GM19238 (cell line): Measurements from ENCODE around the gene JCHAIN.
"Not testable (repeated sequence)": the region's sequence is repeated elsewhere in the genome, so short reads cannot be mapped to it uniquely, and the experiment has no call there.

ENCODE experiments used
- DNase-seq: peaks from one replicate; pipeline ENCODE4 v3.0.0; 2011; ENCODE audit warnings: low spot score; ENCODE audit not compliant: insufficient read length

Gene JCHAIN

GRCh38 chr4:70688795-70689231 lies 22.5 kb upstream of the JCHAIN start:
- DNase-seq, result no peak

GRCh38 chr4:70687821-70688794 lies 21.8 kb upstream of the JCHAIN start, which contains the start of gene UTP3:
TSS of gene UTP3 (plus strand) at chr4:70688532. CDS start at chr4:70688678, 146 bp downstream.
- peak; percentile 70 for DNase-seq

DNA sequence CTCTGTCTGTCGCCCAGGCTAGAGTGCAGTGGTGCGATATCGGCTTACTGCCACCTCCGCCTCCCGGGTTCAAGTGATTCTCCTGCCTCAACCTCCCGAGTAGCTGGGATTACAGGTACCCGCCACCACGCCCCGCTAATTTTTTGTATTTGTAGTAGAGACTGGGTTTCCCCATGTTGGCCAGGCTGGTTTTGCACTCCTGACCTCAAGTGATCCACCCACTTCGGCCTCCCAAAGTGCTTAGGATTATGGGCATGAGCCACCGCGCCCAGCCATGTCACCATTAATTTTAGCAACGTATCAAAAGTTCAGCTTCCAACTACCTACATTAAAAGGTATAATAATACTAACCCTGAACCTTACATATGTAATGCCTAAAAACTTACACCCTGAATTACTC lies 21.1 kb upstream of the JCHAIN start:
- DNase-seq, result no peak

- not testable (repeated sequence) for DNase-seq
These were observed 15.8 kb upstream of the JCHAIN start for GRCh38 chr4:70682142-70682541.

GRCh38 chr4:70681704-70682103 lies 15.4 kb upstream of the JCHAIN start:
- DNase-seq, result no peak

GRCh38 chr4:70680934-70681333 lies 14.6 kb upstream of the JCHAIN start:
- DNase-seq, result no peak

DNA sequence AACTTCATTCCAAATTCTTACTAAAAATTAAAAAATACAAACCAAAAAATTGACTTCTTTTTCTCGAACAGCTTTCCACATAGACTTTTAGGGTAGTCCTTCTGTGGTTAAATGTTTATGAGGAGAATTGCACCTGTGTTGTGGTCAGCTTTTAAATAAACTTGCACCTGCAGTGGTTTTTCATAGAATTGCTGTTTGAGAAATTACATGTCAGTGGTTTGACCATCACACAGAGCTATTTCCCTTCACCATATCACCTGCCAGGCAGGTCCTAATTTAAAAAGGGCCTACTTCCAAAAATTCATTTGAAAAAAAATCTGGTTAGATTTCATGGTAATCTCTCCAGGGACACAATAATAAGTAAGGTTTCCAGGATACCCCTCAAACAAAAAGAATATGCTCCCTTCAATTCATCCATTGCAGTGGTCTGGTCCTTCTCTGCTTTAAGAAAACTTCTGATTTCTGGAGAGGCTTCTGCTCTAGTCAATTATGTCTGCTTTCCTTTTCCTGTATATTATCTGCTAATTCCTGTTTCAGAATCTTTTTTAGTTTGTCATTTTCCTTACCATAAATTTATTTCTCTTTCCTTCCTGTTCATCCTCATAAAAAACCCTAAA lies 12.2 kb upstream of the JCHAIN start:
- no peak for DNase-seq

DNA sequence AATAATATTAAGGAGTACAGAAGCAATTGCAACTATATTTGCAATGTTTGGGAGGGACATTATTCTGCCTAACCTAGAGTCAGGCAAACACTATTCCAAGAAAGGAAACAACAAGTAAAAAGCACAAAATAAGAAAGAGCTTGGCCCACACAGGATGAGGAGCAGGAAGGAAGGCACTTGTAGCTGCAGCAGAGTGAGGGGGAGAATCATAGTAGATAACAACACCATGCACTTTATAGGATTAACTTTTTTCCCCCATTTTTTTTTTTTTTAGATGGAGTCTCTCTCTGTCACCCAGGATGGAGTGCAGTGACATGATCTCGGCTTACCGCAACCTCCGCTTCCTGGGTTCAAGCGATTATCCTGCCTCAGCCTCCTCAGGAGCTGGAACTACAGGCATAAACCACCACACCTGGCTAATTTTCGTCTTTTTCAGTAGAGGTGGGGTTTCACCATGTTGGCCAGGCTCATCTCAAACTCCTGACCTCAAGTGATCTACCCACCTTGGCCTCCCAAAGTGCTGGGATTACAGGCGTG lies 10.3 kb upstream of the JCHAIN start:
- DNase-seq, result no peak

DNA sequence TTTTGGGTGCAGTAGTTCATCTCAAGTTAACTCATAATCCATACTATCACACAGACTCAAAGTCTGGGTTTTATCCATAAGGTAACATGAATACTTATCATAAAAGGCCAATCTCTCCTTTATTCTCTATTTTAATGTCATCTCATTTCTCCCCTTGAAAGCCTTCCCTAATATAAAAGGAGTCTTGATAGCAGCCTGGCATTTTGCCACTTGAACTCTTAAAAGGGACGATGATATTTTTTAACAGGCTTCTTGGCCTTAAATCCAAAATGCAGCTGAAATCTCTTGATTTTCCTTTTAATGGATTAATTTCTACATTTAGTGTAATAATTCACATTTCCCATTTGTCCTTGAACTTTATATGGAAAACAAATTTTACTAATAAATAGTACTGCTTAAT lies 8.4 kb upstream of the JCHAIN start:
- DNase-seq, result no peak

GRCh38 chr4:70674191-70674590 lies 7.9 kb upstream of the JCHAIN start:
- no peak for DNase-seq

- no peak for DNase-seq
These were observed 4.8 kb upstream of the JCHAIN start for GRCh38 chr4:70671091-70671490.

- no peak for DNase-seq
These were observed 4.2 kb upstream of the JCHAIN start for GRCh38 chr4:70670332-70671014.

GRCh38 chr4:70667740-70668535 lies 1.6 kb upstream of the JCHAIN start:
- no peak for DNase-seq

- not testable (repeated sequence) for DNase-seq
These were observed 4.9 kb downstream of the JCHAIN start for GRCh38 chr4:70661309-70661922.

- DNase-seq, result no peak
These were observed 6.2 kb downstream of the JCHAIN start for GRCh38 chr4:70660106-70660505.

DNA sequence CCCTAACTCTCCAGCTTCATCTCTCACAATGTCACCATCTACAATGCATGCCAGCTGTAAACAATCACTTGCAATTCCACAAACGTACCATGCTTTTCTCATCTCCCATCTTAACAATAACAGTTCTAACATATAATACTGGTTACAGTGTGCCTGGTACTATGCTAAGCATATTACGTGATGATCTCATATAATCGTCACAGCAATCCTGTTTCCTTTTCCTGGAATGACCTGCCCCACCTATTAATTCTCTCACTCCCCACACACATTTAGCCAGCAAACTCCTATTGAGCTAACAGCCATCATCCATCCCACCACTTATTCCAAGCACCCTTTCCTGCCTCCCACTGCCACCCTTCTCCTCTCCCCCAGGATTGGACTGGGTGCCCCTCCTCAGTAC lies 7.9 kb downstream of the JCHAIN start:
- DNase-seq, result no peak

GRCh38 chr4:70657326-70657725 lies 9.0 kb downstream of the JCHAIN start:
- DNase-seq, result no peak

DNA sequence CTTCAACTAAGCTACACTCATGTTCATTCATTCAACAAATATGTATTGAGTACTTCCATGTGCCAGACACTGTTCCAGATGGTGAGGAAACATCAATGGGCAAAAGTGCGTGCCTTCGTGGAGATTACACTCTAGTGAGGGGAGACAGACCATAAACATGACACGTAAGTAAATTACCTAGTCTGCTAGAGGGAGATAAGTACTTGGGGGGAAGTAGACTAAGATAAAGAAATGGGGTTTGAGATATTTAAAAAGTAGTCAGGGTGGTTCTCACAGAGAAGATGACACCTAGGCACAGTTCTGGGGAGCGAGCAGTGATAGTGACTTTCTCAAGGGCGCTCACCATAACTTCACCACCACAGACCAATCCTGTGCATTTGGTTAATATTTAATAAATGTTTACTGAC lies 11.7 kb downstream of the JCHAIN start:
- DNase-seq, result no peak

DNA sequence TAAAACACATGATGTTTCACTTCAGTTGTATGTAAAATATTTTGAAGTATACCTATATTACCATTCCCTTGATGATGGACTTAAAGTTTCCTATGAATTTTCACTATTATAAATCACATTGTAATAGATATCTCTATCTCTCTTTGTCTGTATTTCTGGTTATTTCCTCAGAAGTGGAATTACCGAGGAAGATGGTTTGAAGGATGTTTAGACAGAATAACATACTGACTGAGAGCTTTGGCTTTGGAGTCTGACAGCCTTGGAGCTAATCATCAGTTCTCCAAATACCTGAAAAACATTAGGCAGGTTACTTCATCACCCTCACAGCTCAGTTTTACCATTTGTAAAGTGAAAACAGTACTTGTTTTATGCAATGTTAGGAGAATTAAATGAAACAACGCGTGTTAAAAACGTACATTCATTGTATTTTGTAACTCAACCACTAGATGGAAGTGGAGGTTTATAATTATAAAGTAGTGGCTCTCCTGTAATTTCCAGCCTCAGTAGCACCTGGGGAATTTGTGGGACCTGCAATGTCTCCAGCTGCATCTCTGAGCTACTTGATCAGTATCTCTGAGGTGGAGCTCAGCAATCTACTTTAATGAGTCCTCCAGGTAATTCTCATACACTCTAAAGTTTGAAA lies 14.3 kb downstream of the JCHAIN start:
- DNase-seq, result no peak

DNA sequence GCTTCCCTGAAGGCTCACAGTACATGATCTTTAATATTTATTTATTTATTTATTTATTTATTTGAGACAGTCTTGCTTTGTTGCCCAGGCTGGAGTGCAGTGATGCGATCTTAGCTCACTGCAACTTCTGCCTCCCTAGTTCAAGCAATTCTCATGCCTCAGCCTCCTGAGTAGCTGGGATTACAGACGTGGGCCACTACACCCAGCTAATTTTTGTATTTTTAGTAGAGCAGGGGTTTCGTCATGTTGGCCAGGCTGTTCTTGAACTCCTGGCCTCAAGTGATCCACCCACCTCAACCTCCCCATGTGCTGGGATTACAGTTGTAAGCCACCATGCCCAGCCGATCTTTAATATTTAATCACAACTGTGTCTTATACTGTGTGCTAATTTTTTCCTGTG lies 15.6 kb downstream of the JCHAIN start:
- not testable (repeated sequence) for DNase-seq
